ENCODE results near the gene CLIP3.

The CLIP3 gene

GRCh38 chr19:36054119-36054732 is 21.6 kb upstream of the CLIP3 start, which contains the start of gene THAP8:
Gene THAP8 (minus strand): TSS chr19:36054285. CDS start chr19:36054217, 68 bp downstream.
- Histone ChIP-seq H2BK12ac (ENCODE audit: low read length) (no peak within 1 kb of the TSS), H3K79me1 (ENCODE audit: low read depth, low read length) (no peaks in the 10 kb centered on the region), H3K23ac (ENCODE audit: low read depth, low read length, poor library complexity) (peak within 1 kb of the TSS; percentile 66), H4K91ac (ENCODE audit: low read depth, low read length, poor library complexity) (no peak within 1 kb of the TSS), H3K36me3 (replicated peaks in 1 of 2; ENCODE audit: control insufficient read depth in 2 of 2, insufficient read depth in 2 of 2, low read length in 2 of 2) (peaks cover 6 to 26% of the 10 kb centered on the region in 2 donors), H3K27me3 (ENCODE audit: control insufficient read depth in 3 of 3, insufficient read depth in 3 of 3, low read depth in 1 of 3, low read length in 3 of 3) (no peaks in the 10 kb centered on the region), H3K9me3 (replicated peaks in 1 of 2; ENCODE audit: control insufficient read depth in 2 of 2, insufficient read depth in 1 of 2, low read depth in 1 of 2, low read length in 2 of 2) (no peaks in the 10 kb centered on the region), H2BK5ac (ENCODE audit: low read length) (no peak within 1 kb of the TSS), H3K9ac (ENCODE audit: low read depth, low read length, poor library complexity) (peak within 1 kb of the TSS; percentile 94), H3K18ac (ENCODE audit: low read length) (peak within 1 kb of the TSS; percentile 93), H3K4me1 (ENCODE audit: control insufficient read depth in 2 of 2, insufficient read depth in 1 of 2, low read depth in 1 of 2, low read length in 2 of 2) (peaks cover 8 to 9% of the 10 kb centered on the region in 2 donors), H3K27ac (replicated peaks; ENCODE audit: low read length) (peak within 1 kb of the TSS; percentile 94), H4K8ac (ENCODE audit: low read depth, low read length) (no peak within 1 kb of the TSS), H3K4me3 (ENCODE audit: low read length in 2 of 2) (peak within 1 kb of the TSS; percentile 78 to 93), H3K4ac (ENCODE audit: low read length) (no peak within 1 kb of the TSS), H3K14ac (ENCODE audit: low read length) (no peak within 1 kb of the TSS), H2BK15ac (ENCODE audit: low read length) (no peak within 1 kb of the TSS), H2AFZ (ENCODE audit: low read length) (peak within 1 kb of the TSS; percentile 99), H2BK120ac (ENCODE audit: low read depth, low read length) (peak within 1 kb of the TSS; percentile 65), H3K4me2 (ENCODE audit: insufficient read depth, low read length, poor library complexity, severe bottlenecking) (peak within 1 kb of the TSS; percentile 82), H2AK5ac (ENCODE audit: low read depth, low read length) (no peak within 1 kb of the TSS)
- no CpG with 5 or more reads among the region's 56 CpGs for WGBS, 2 donors (ENCODE audit: extremely low coverage in 2 of 2, insufficient read length in 2 of 2, insufficient replicate concordance in 1 of 2)
- DNase-seq (ENCODE audit: low spot score) = peak; percentile 98

GRCh38 chr19:36051637-36052036 is 19.0 kb upstream of the CLIP3 start:
- no peak overlapping the region for H3K9ac ChIP-seq (ENCODE audit: low read depth, low read length, poor library complexity)
- no peak overlapping the region for H4K8ac ChIP-seq (ENCODE audit: low read depth, low read length)
- DNase-seq (ENCODE audit: low spot score) = no peak
- no peak overlapping the region for H3K14ac ChIP-seq (ENCODE audit: low read length)
- no CpG with 5 or more reads among the region's 4 CpGs for WGBS, 2 donors (ENCODE audit: extremely low coverage in 2 of 2, insufficient read length in 2 of 2, insufficient replicate concordance in 1 of 2)
- no peak overlapping the region for H2AFZ ChIP-seq (ENCODE audit: low read length)
- no peaks in the 10 kb centered on the region for H3K27me3 ChIP-seq (ENCODE audit: control insufficient read depth in 3 of 3, insufficient read depth in 3 of 3, low read depth in 1 of 3, low read length in 3 of 3)
- H2BK5ac ChIP-seq (ENCODE audit: low read length) = no peak overlapping the region
- peaks cover 8 to 9% of the 10 kb centered on the region in 2 donors for H3K4me1 ChIP-seq (ENCODE audit: control insufficient read depth in 2 of 2, insufficient read depth in 1 of 2, low read depth in 1 of 2, low read length in 2 of 2)
- H3K9me3 ChIP-seq (replicated peaks in 1 of 2; ENCODE audit: control insufficient read depth in 2 of 2, insufficient read depth in 1 of 2, low read depth in 1 of 2, low read length in 2 of 2) = no peaks in the 10 kb centered on the region
- no peak overlapping the region for H3K4ac ChIP-seq (ENCODE audit: low read length)
- H3K23ac ChIP-seq (ENCODE audit: low read depth, low read length, poor library complexity) = no peak overlapping the region
- no peak overlapping the region for H4K91ac ChIP-seq (ENCODE audit: low read depth, low read length, poor library complexity)
- no peak overlapping the region for H3K4me3 ChIP-seq (ENCODE audit: low read length in 2 of 2)
- H3K36me3 ChIP-seq (replicated peaks in 1 of 2; ENCODE audit: control insufficient read depth in 2 of 2, insufficient read depth in 2 of 2, low read length in 2 of 2) = peaks cover 0 to 2% of the 10 kb centered on the region in 2 donors
- H3K18ac ChIP-seq (ENCODE audit: low read length) = no peak overlapping the region
- no peak overlapping the region for H3K27ac ChIP-seq (replicated peaks; ENCODE audit: low read length)
- no peak overlapping the region for H2AK5ac ChIP-seq (ENCODE audit: low read depth, low read length)
- no peak overlapping the region for H3K4me2 ChIP-seq (ENCODE audit: insufficient read depth, low read length, poor library complexity, severe bottlenecking)
- H2BK15ac ChIP-seq (ENCODE audit: low read length) = no peak overlapping the region
- no peak overlapping the region for H2BK12ac ChIP-seq (ENCODE audit: low read length)
- no peaks in the 10 kb centered on the region for H3K79me1 ChIP-seq (ENCODE audit: low read depth, low read length)
- no peak overlapping the region for H2BK120ac ChIP-seq (ENCODE audit: low read depth, low read length)

DNA sequence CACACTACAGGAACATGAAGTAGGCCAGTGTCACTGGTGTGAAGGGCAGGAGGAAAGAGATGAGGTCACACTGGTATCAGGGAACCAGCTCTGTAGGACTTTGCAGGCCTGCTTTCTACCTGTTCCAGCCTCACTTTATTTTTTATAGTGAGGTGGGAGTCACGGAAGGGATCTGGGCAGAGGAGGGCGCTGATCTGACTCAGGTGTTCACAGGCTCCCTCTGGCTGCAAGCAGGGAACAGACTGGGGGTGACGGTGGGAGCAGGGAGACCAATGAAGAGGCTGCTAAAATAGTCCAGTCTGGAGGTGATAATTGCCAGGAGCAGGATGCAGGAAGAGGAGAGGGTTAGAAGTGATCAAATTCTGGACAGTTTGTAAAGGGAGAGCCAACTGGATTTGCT is 18.6 kb upstream of the CLIP3 start:
- Histone ChIP-seq H2BK5ac (ENCODE audit: low read length) (no peak overlapping the region), H3K9me3 (replicated peaks in 1 of 2; ENCODE audit: control insufficient read depth in 2 of 2, insufficient read depth in 1 of 2, low read depth in 1 of 2, low read length in 2 of 2) (no peaks in the 10 kb centered on the region), H2AFZ (ENCODE audit: low read length) (no peak overlapping the region), H3K4me3 (ENCODE audit: low read length in 2 of 2) (no peak overlapping the region), H3K9ac (ENCODE audit: low read depth, low read length, poor library complexity) (no peak overlapping the region), H3K4me2 (ENCODE audit: insufficient read depth, low read length, poor library complexity, severe bottlenecking) (no peak overlapping the region), H4K91ac (ENCODE audit: low read depth, low read length, poor library complexity) (no peak overlapping the region), H3K4ac (ENCODE audit: low read length) (no peak overlapping the region), H2BK12ac (ENCODE audit: low read length) (no peak overlapping the region), H3K27me3 (ENCODE audit: control insufficient read depth in 3 of 3, insufficient read depth in 3 of 3, low read depth in 1 of 3, low read length in 3 of 3) (no peaks in the 10 kb centered on the region), H3K79me1 (ENCODE audit: low read depth, low read length) (no peaks in the 10 kb centered on the region), H2BK120ac (ENCODE audit: low read depth, low read length) (no peak overlapping the region), H3K14ac (ENCODE audit: low read length) (no peak overlapping the region), H4K8ac (ENCODE audit: low read depth, low read length) (no peak overlapping the region), H3K27ac (replicated peaks; ENCODE audit: low read length) (no peak overlapping the region), H3K18ac (ENCODE audit: low read length) (no peak overlapping the region), H2AK5ac (ENCODE audit: low read depth, low read length) (no peak overlapping the region), H3K36me3 (replicated peaks in 1 of 2; ENCODE audit: control insufficient read depth in 2 of 2, insufficient read depth in 2 of 2, low read length in 2 of 2) (peaks cover 0 to 2% of the 10 kb centered on the region in 2 donors), H2BK15ac (ENCODE audit: low read length) (no peak overlapping the region), H3K23ac (ENCODE audit: low read depth, low read length, poor library complexity) (no peak overlapping the region), H3K4me1 (ENCODE audit: control insufficient read depth in 2 of 2, insufficient read depth in 1 of 2, low read depth in 1 of 2, low read length in 2 of 2) (peaks cover 6 to 9% of the 10 kb centered on the region in 2 donors)
- WGBS, 2 donors (ENCODE audit: extremely low coverage in 2 of 2, insufficient read length in 2 of 2, insufficient replicate concordance in 1 of 2) = no CpG with 5 or more reads among the region's 3 CpGs
- DNase-seq (ENCODE audit: low spot score) = no peak

- no peak overlapping the region for H3K18ac ChIP-seq (ENCODE audit: low read length)
- H2BK12ac ChIP-seq (ENCODE audit: low read length) = no peak overlapping the region
- H2AK5ac ChIP-seq (ENCODE audit: low read depth, low read length) = no peak overlapping the region
- H3K4me1 ChIP-seq (ENCODE audit: control insufficient read depth in 2 of 2, insufficient read depth in 1 of 2, low read depth in 1 of 2, low read length in 2 of 2) = peaks cover 0 to 3% of the 10 kb centered on the region in 2 donors
- H3K23ac ChIP-seq (ENCODE audit: low read depth, low read length, poor library complexity) = no peak overlapping the region
- no peak overlapping the region for H4K91ac ChIP-seq (ENCODE audit: low read depth, low read length, poor library complexity)
- no peak overlapping the region for H2AFZ ChIP-seq (ENCODE audit: low read length)
- WGBS, 2 donors (ENCODE audit: extremely low coverage in 2 of 2, insufficient read length in 2 of 2, insufficient replicate concordance in 1 of 2) = no CpG with 5 or more reads among the region's 4 CpGs
- no peaks in the 10 kb centered on the region for H3K79me1 ChIP-seq (ENCODE audit: low read depth, low read length)
- no peak overlapping the region for H3K27ac ChIP-seq (replicated peaks; ENCODE audit: low read length)
- H2BK15ac ChIP-seq (ENCODE audit: low read length) = no peak overlapping the region
- H3K14ac ChIP-seq (ENCODE audit: low read length) = no peak overlapping the region
- H3K4ac ChIP-seq (ENCODE audit: low read length) = no peak overlapping the region
- no peak for DNase-seq (ENCODE audit: low spot score)
- peaks cover 0 to 9% of the 10 kb centered on the region in 2 donors for H3K36me3 ChIP-seq (replicated peaks in 1 of 2; ENCODE audit: control insufficient read depth in 2 of 2, insufficient read depth in 2 of 2, low read length in 2 of 2)
- no peaks in the 10 kb centered on the region for H3K27me3 ChIP-seq (ENCODE audit: control insufficient read depth in 3 of 3, insufficient read depth in 3 of 3, low read depth in 1 of 3, low read length in 3 of 3)
- no peak overlapping the region for H2BK120ac ChIP-seq (ENCODE audit: low read depth, low read length)
- no peak overlapping the region for H4K8ac ChIP-seq (ENCODE audit: low read depth, low read length)
- H3K9me3 ChIP-seq (replicated peaks in 1 of 2; ENCODE audit: control insufficient read depth in 2 of 2, insufficient read depth in 1 of 2, low read depth in 1 of 2, low read length in 2 of 2) = no peaks in the 10 kb centered on the region
- no peak overlapping the region for H3K4me3 ChIP-seq (ENCODE audit: low read length in 2 of 2)
- no peak overlapping the region for H3K4me2 ChIP-seq (ENCODE audit: insufficient read depth, low read length, poor library complexity, severe bottlenecking)
- no peak overlapping the region for H3K9ac ChIP-seq (ENCODE audit: low read depth, low read length, poor library complexity)
- no peak overlapping the region for H2BK5ac ChIP-seq (ENCODE audit: low read length)
Observed at GRCh38 chr19:36049080-36049698, 16.5 kb upstream of the CLIP3 start.

Data from neuronal stem cell (in vitro differentiated cells).